ENCODE data around the gene ACAT2. TPM values are rescaled to one million over a fixed set of nuclear protein-coding genes. Genes with fewer than 3 reads are reported as not detected.
"Not testable (repeated sequence)": the region's sequence is repeated elsewhere in the genome, so short reads cannot be mapped to it uniquely, and the experiment has no call there.

Gene ACAT2
- 11.3 TPM for total RNA-seq

DNA sequence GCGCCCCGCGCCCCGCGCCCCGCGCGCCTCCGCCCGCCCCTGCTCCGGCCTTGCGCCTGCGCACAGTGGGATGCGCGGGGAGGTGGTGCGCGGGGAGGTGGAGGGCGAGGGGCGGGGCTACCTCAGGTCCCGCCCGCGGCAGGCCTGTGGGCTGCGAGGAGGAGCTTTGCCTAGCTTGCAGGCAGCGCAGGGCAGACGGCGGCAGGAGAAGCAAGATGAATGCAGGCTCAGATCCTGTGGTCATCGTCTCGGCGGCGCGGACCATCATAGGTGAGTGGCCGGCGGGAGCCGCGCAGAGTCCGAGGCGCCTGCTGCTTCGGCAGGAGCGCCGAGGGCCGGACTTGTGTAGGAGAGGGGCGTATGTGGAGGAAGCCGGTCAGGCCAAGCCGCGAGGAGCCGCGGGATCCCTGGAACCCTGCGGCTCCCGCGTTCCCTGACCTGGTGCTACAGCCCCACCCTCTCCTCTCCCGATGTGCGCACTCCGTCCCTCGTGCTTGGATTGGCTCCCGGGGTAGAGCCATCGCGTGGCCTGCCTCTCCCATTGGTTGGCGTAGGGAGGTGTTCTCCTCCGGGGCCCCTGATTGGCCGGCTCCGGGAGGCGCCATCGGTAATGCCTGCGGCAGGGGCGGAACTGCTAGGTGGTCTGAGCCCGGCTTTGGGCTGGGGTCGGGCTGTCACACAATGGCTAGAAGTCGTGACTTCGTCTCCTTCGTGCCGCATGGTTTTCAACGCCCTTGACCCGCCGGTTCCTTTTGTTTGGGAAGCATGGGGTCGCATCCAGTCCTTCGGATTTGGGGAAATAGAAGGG is at the start of gene ACAT2:
ACAT2 (plus strand) TSS at position 173 of the 808 bp plus-strand sequence; CDS start at position 216, 43 bp downstream.
- H3K4me1 ChIP-seq = peaks cover 25% of the 10 kb centered on the region
- peaks cover 0 to 25% of the 10 kb centered on the region in 2 donors for H3K36me3 ChIP-seq
- intact Hi-C loops (cut with DNase I) = loop anchor here (5.0 kb wide), 1 partner anchor 35 kb away; the partner anchor contains the start of gene WTAP
- peak within 1 kb of the TSS; percentile 98 for H3K27ac ChIP-seq
- no peaks in the 10 kb centered on the region for H3K27me3 ChIP-seq
- H3K9me3 ChIP-seq = no peaks in the 10 kb centered on the region
- peak in 1 of 2 donors; percentile 98 for DNase-seq (ENCODE audit: extremely low spot score in 2 of 2)
- H3K4me3 ChIP-seq = peak within 1 kb of the TSS; percentile 60 to 79
- TF ChIP-seq POLR2AphosphoS5 (IDR thresholded peaks at IDR 0.05; ENCODE audit: insufficient read depth in 1 of 2, low read depth in 1 of 2) (peak; percentile 87 to 95), POLR2A (IDR thresholded peaks at IDR 0.05) (peak in 1 of 2 donors; percentile 48)
- TF ChIP-seq, protein P1, sequence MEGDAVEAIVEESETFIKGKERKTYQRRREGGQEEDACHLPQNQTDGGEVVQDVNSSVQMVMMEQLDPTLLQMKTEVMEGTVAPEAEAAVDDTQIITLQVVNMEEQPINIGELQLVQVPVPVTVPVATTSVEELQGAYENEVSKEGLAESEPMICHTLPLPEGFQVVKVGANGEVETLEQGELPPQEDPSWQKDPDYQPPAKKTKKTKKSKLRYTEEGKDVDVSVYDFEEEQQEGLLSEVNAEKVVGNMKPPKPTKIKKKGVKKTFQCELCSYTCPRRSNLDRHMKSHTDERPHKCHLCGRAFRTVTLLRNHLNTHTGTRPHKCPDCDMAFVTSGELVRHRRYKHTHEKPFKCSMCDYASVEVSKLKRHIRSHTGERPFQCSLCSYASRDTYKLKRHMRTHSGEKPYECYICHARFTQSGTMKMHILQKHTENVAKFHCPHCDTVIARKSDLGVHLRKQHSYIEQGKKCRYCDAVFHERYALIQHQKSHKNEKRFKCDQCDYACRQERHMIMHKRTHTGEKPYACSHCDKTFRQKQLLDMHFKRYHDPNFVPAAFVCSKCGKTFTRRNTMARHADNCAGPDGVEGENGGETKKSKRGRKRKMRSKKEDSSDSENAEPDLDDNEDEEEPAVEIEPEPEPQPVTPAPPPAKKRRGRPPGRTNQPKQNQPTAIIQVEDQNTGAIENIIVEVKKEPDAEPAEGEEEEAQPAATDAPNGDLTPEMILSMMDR (IDR thresholded peaks at IDR 0.05) = peak in 1 of 3 experiments; percentile 21

DNA sequence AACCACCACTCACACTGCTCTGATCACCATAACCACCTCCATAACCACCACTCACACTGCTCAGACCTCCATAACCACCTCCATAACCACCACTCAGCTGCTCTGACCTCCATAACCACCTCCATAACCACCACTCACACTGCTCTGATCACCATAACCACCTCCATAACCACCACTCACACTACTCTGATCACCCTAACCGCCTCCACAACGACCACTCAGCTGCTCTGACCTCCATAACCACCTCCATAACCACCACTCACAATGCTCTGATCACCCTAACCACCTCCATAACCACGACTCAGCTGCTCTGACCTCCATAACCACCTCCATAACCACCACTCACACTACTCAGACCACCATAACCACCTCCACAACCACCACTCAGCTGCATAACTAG is 49.5 kb upstream of the ACAT2 start:
- peaks cover 30% of the 10 kb centered on the region for H3K4me1 ChIP-seq
- H3K9me3 ChIP-seq; H3K27me3 ChIP-seq; DNase-seq (ENCODE audit: extremely low spot score in 2 of 2); intact Hi-C loops (cut with DNase I); H3K36me3 ChIP-seq; H3K4me3 ChIP-seq; H3K27ac ChIP-seq: not testable (repeated sequence)

DNA sequence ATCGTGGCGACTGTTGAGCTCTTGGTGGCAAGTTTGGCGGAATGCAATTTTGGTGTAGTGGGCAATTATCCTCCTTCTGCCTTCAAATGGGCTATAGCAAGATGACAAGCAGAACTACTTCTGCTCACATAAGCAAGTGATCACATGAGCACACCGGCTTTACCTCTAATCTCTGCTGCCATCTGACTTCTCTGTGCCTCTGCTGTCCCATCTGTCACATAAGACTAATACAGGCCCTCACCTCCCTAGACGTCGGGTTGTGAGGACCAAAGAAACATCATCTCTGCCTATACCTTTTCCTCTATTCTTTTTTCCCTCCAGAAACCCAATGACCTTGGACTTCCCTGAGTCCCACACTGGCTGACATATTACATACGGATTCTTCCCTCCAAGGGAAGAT is 47.9 kb upstream of the ACAT2 start:
- Histone ChIP-seq H3K27ac (peak overlapping the region; percentile 87), H3K9me3 (no peaks in the 10 kb centered on the region), H3K27me3 (no peaks in the 10 kb centered on the region), H3K36me3 (no peaks in the 10 kb centered on the region), H3K4me3 (no peak overlapping the region), H3K4me1 (peaks cover 31% of the 10 kb centered on the region)
- TF ChIP-seq POLR2A (IDR thresholded peaks at IDR 0.05) = no peak
- TF ChIP-seq, protein P1 (IDR thresholded peaks at IDR 0.05) = no peak
- TF ChIP-seq POLR2AphosphoS5 (IDR thresholded peaks at IDR 0.05; ENCODE audit: insufficient read depth in 1 of 2, low read depth in 1 of 2) = no peak
- intact Hi-C loops (cut with DNase I) = no loop called here
- no peak for DNase-seq (ENCODE audit: extremely low spot score in 2 of 2)

DNA sequence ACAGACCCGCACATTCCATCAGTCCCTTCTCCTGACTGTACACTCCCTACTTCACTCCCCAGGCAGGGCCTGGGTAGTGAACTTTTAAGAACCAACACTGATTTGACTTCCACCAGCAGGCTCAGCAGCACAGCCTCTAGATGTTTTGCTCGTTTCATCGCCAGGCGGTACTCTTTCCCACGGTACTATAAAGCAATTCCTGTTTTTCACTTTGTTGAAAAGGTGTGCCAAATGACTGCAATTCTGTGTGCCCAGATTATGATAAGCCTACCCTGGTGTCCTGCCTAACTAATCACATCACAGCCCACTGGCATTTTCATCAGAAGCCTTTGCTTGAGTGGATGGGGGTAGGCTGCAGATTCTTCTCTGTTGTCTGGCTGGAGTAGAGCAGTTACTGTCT is 47.4 kb upstream of the ACAT2 start:
- intact Hi-C loops (cut with DNase I) = no loop called here
- Histone ChIP-seq H3K4me3 (no peak overlapping the region), H3K36me3 (no peaks in the 10 kb centered on the region), H3K4me1 (peaks cover 31% of the 10 kb centered on the region), H3K27me3 (no peaks in the 10 kb centered on the region), H3K9me3 (no peaks in the 10 kb centered on the region), H3K27ac (peak overlapping the region; percentile 87)
- no peak for DNase-seq (ENCODE audit: extremely low spot score in 2 of 2)
- no peak for TF ChIP-seq POLR2AphosphoS5 (IDR thresholded peaks at IDR 0.05; ENCODE audit: insufficient read depth in 1 of 2, low read depth in 1 of 2)
- no peak for TF ChIP-seq POLR2A (IDR thresholded peaks at IDR 0.05)
- TF ChIP-seq, protein P1 (IDR thresholded peaks at IDR 0.05) = no peak

DNA sequence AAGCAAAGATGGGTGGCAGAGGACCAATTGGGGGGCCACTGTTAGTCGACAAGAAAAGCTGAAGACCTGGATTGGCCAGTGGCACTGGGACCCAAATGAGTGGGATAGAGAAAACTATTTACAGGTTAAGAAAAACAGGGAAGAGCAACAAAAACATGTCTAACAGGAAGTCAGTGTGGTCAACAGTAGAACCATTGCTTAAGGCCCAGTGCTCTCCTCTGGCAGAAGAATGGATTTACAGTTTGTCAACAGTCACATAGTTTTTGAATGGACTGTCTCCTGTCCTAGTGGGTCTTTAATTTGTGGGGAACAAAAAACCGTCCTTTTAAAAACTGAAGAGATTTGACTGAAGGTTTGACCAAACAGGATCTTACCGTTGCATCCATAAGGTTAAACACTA is 46.7 kb upstream of the ACAT2 start:
- Histone ChIP-seq H3K27ac (peak overlapping the region; percentile 87), H3K4me3 (no peak overlapping the region), H3K4me1 (peaks cover 31% of the 10 kb centered on the region), H3K9me3 (no peaks in the 10 kb centered on the region), H3K27me3 (no peaks in the 10 kb centered on the region), H3K36me3 (no peaks in the 10 kb centered on the region)
- intact Hi-C loops (cut with DNase I) = no loop called here
- TF ChIP-seq, protein P1 (IDR thresholded peaks at IDR 0.05) = no peak
- TF ChIP-seq POLR2AphosphoS5 (IDR thresholded peaks at IDR 0.05; ENCODE audit: insufficient read depth in 1 of 2, low read depth in 1 of 2) (no peak), POLR2A (IDR thresholded peaks at IDR 0.05) (no peak)
- DNase-seq (ENCODE audit: extremely low spot score in 2 of 2) = no peak

All from vagina (tissue), 2 donors.